GM19372 (cell line): ENCODE measurements around the gene ZDHHC4.

Experiments
- ATAC-seq: cut with Tn5 transposase; IDR thresholded peaks from one replicate; pipeline ENCODE4 v1.9.1; 2021; ENCODE audit warnings: mild to moderate bottlenecking, low read depth, moderate library complexity; ENCODE audit not compliant: unreplicated experiment

Gene ZDHHC4

DNA sequence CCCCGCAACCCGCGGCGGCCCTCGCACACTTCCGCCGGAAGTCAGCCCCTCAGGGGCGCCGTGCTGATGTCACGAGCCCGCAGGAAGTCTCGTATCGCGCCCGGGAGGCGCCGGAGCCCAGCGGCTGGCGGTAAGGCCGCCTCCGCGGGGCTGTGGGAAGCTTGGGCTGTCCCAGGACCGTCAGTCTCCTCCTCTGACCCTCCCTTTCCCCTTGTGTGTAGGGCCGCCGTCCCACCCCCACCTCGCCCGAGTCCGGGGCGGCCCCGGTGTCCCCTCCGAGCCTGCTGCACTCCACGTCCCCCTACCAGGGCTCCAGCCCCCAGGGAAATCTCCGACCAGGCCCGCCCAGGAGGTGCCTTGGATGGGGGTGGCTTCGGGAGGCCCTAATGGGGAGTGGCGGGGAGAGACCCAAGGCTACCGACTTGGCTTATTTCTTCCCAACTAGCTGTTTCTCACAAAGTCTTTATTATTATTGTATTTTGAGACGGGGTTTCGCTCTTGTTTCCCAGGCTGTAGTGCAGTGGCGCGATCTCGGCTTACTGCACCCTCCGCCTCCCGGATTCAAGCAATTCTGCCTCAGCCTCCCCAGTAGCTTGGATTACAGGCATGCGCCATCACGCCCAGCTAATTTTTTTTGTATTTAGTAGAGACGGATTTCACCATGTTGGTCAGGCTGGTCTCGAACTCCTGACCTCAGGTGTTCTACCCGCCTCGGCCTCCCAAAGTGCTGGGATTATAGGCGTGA is at the start of gene ZDHHC4:
Gene ZDHHC4 (plus strand): TSS at position 86 of the 745 bp plus-strand sequence. CDS start 3,108 bp downstream, outside the sequence.
- peak; percentile 94 for ATAC-seq

DNA sequence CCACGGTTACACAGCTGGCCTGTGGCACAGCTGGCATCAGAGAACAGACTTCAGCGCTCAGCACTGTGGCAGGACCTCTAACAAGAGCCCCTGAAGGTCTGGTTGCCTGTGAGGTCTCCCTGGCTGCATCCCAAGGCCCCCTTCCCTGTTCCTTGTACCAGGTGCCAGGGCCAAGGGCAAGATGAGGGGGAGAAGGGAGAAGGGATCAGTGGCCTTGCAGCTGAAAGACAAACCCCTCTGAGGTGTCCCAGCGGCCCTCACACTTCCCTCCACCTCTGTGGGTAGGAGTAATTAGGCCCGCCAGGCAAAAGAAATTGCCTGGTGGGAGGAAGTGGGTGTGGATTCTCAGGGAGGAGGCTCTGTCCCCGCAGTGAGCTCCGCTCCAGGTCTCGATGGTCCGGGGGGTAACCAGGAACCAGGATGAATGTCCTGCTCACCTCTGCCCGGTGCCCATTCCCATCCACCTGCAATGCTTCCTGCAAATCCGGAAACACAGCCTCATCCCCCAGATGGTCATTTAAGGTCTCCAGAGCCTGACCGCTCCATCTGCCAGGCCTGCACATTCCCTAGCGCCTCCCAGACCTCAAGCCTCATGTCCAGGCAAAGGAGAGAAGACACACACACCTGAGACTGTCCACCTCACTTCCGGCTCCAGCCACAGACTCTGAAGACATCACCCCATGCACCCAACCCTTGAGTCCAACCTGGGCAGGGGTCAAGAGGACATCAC is 48.7 kb upstream of the ZDHHC4 start:
- ATAC-seq = no peak

DNA sequence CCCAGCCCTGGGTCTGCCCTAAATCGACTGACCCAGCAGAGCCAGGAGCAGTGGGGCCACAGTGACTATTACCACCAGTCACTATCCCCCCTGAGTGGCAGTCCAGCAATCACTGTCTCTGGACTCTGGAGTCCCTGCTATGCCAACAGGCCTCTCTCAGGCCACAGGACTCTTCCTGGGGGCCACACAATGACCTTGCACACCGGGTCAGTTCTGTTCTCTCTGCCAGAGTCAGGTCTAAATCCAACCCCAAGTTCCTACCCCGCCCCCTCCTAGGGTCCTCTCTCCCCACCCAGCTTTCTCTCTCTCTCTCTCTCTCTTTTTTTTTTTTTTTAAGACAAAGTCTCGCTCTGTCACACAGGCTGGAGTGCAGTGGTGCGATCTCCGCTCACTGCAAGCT is 47.6 kb upstream of the ZDHHC4 start:
- no peak for ATAC-seq

DNA sequence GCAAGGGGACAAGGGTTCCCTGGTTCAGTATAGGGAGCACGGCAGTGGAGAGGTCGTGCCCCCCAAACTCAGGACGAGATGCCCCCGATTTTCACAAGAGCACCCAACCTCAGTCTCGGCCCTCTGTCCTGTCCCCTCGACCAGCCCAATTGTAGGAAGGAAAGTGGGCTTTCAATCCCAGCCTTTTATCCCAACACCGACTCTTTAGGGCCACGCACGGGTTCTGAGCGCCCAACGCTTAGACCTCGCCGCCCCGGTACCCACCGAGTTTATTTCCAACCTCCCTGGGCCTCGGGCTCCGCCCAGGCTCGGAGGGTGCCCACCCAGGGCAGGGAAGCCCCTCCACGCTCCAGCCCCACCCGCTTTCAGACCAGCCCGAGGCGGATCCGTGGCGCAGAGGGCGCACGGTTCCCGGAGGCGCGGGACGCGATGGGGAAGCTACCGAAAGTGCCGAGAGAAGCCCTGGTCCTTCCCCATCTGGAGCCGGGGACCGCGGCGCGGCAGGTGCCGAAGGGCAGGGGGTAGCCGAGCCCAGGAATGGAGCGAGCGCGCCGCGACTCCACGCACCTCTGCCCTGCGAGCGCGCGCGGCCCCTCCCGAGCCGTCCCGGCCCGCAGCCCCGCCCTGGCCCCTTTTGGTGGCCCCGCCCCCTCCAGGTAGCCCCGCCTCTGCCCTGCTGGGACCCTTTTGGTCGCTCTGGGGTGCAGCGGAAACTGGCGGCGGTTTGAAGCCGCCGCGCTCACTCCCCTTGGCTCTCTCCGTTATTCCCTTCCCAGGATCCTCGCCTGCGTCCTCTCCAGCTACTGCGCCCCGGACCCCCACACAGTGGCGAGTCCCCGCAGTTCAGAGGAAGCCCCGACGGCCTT is 46.4 kb upstream of the ZDHHC4 start:
- ATAC-seq = peak; percentile 57

DNA sequence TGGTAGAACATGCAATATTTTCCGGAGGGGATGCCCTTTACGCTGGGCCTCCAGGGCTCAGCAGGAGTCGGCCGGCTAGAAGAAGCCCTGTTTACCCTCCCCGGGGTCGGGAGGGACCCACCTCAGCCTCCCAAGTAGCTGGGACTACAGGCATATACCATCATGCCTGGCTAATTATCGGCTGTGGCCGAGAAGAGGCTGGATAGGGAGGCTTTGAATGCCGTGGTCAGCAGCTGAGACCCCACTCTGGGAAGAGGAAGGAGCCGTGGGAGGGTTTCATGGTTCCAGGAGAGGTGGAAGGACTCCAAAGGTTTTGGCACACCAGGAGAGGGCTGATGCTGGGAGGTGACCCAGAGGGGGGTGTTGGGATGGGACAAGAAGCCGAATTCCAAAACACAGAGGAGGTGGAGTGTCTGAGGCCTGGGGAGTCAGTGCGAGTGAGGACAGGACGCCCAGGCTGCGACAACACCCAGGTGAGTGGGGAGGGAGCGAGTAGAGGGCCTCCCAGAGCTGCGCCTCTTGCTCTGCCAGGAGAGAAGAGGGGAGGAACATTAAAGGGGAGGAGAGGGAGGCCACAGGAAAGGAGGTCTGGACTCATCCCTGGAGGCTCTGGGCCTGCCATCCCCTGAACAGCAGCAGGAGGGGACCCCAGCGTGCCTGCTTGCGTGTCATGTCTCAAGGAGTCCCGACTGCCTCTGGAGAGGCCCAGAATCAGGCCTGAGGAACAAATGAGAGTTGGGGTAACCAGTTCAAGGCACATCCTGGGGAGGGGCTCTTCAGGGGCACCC is 45.6 kb upstream of the ZDHHC4 start:
- ATAC-seq = no peak

DNA sequence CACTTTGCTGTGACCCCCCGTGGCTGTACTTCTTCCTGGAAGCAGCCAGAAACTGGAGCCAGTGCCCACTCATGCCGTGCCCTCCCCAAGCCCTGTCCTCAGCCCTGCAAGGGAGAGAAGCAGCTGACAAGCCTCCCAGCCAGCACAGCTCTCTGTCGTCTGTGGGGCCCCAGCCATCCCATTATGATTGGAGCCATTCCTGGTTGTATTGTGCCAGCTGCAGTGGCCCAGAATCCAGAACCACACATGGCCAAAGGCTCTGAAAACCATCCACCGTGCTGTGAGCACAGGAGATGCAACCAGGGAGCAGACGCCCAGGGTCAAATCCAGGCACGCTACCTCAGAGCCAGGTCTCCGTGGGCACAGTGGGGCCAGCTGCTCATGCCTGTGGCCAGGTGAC is 44.7 kb upstream of the ZDHHC4 start:
- no peak for ATAC-seq

DNA sequence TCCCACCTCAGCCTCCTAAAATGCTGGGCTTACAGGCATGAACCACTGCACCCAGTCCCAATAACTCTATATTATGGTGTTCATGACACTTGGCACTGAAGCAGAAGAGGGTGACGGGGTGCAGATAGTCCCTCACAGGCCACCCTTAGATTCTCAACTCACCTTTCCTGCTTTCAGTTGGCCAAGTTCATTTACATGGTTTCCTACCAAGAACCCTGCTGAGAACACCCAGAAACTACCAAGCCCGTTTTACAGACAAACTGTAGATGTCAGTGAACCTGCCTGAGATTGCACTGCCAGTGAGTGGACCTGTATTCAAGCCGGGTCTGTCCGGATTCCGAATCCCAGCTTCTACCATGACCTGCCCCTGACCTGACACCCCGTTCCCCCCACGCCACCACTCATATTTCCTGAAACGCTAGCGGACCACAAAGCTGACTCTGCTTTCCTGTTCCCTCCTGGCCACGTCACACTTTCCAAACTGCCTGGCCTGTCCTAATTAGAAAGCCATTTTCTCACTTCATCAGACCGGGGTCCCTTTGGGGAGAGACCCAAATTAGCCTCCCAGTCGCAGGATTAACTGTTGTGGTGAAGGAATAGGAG is 43.3 kb upstream of the ZDHHC4 start:
- ATAC-seq = peak; percentile 43

DNA sequence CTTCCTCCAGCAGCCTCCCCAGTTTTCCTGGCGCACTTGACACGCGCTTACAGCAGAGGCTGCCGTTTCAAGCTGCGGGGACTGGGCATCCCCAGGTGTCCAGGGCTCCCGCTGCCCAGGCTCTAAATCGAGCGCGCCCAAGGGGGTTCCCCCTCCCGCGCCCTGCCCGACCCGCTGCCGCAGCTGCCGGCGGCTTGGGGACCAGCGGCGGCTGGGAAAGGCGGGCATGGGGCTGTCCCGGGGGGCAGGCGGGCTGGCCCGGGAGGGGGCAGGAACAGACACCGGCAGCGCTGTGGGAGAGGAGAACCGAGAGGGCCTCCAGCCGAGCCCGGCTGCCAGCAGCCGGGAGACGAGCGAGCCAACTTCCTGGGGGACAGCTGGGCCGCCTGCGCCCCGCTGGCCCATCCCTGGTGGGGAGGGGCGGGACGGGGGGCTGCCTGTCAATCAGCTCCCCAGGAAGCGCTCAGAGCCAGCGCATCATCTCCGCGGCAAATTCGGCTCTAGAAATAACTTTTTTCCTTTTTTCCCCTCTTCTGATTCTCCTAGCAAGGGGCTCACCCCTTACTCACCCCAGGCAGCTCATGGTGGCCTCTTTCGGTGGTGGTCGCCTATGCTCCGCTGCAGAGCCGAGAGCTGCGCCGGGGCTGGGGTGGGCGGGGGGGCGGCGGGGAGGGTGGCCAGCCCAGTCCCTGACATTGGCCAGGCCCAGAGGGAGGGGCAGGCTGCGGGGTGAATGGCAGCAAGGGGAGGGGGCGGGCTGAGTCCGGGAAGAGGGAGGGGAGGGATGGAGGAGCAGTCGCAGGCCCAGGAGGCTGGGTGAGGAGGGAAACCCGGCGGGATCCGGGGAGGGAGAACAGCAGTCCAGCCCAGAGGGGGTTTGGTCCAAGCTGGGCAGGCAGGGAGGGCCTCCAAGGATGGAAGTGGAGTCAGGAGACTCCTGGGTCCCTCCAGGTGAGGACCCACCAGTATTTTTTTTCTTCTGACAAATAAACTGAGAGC is 40.7 kb upstream of the ZDHHC4 start:
- ATAC-seq = no peak

DNA sequence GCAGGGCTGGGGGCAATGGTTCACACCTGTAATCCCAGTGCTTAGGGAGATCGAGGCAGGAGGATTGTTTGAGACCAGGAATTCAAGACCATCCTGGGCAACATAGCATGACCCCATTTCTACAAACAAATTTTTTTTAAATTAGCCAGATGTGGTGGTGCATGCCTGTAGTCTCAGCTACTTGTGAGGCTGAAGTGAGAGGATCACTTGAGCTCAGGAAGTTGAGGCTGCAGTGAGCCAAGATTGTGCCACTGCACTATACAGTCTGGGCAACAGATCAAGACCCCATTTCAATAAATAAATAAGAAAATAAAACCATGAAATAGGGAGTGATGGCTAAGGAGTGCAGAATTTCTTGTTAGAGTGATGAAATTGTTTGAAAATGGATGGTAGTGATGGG is 34.9 kb upstream of the ZDHHC4 start:
- ATAC-seq = no peak

DNA sequence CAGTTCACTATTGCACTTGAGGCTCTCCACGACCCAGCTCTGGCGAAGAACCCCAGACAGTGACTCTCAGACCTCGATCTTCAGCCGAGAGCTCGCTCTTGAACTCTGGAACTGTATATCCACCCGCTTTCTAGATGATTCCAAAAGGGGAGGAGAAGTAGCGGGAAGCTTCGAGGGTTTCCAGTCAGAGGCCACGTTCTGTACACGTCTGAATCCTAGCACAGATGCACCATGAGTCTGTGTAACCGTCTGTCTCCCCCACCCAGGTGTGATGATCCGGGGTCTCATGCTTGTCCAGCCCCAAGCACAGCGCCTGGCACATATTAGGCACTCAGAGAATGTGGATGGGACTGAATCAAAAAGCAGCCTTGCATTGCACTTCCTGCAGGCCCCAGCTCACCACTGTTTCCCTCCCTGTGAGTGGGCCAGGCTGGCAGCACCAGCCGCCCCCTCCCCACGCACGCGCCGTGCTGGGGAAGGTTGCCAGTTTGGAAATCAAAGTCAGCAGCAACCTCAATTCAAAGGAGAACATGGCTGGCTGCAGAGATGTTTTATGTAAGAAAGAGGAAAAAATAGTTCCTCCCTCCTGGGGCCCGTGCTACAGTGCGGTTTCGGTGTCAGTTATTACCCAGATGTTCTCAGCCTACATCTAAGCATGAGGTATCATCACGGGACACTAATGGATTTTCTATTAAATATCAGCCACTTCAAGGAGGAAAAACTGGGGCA is 31.7 kb upstream of the ZDHHC4 start:
- ATAC-seq = peak; percentile 53

DNA sequence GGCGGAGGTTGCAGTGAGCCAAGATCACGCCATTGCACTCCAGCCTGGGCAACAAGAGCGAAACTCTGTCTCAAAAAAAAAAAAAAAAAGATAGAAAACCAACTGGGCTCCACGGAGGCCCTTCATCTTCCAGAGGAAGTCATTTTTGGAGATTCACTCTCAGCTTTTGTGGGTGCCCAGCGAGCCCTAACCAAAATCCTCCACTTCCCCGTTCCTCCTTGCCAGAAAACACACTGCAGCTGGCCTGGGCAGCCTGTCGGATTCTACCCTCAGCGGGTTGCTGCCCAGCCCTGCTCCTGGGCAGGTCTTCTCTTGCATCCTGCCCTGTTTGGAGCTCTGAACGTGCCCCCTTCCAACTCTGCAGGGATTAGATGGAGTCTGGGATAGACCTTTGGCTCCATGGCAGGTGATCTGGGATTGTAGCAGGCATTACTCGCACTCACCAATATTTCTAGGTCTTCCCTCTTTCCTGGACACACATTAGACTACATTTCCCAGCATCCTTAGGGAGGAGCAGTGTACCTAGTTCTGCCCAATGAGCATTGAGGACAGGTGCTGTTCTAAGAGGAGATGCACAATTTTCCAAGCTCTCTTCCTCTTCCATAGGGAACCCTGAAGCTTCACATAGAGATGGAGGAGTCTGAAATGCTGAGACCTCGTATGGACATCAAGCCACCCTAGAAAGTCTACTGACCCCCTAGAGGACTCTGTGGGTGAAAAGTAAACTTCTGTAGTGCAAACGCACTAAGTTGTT is 30.6 kb upstream of the ZDHHC4 start:
- no peak for ATAC-seq

DNA sequence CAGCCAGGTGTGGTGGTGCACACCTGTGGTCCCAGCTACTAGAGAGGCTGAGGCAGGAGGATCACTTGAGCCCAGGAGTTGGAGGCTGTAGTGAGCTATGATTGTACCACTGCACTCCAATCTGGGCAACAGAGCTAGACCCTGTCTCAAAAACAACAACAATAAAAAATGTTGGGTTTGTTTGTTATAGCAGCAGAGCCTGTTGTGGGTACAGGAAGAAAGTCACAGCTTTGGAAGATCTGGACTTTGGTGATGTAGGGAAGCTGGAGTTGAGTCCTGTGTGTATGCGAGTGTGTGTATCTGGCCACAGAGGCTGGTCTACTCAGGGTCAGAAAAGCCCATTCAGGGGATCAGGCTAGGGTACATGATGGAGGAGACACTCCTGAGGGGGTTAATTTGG is 29.9 kb upstream of the ZDHHC4 start:
- no peak for ATAC-seq

DNA sequence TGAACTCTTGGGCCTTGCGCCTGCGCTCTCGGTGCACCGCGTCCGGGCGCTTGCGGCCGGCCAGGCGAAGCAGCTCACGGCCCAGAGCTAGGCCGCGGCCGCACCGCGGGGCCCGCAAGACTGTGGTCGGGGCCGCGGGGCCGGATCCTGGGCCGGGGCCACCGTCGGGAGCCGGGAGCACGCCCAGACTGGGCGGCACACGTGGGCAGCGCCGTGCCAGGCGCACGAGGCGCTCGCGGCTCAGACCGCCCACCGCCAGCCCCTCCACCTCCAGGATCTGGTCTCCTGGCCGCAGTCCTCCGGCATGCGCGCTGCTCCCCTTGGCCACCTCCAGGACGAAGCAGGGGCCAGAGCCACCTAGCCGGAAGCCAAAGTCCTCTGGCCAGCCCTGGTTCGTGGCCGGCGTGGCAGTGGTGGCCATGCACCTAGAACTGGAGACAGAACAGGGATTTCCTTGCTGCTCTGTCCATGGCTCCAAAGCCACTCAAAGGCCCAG is 26.2 kb upstream of the ZDHHC4 start, which contains the start of gene GRID2IP:
Gene GRID2IP (minus strand): TSS at position 446 of the 496 bp plus-strand sequence. CDS start 25 bp downstream, at position 421.
- no peak for ATAC-seq

DNA sequence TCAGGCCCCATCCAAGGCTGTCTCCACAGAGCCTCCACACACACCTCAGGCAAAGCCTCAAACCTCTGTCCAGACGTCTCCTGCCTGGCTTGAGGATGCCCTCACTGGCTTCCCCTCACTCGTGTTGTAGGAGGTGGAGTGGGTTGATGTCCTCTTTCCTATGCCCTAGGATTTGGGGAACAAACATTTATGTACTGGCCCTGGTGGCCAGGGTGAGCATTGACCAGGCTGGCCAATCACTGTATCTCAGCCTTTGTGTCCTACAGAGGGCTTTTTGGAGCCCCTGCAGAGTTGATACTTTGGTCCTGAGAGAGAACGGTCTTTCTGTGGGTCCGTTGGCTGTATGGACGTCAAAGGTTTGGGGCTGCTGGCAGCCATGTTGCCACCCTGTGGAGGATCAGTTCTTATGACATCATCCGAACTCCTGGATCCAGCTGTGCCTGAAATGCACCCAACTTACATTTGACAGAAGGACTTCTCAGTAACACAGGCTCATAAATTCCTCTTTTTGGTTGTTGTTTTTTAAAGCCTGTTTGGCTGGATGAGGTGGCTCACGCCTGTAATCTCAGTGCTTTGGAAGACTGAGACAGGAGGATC is 23.7 kb upstream of the ZDHHC4 start:
- ATAC-seq = no peak

DNA sequence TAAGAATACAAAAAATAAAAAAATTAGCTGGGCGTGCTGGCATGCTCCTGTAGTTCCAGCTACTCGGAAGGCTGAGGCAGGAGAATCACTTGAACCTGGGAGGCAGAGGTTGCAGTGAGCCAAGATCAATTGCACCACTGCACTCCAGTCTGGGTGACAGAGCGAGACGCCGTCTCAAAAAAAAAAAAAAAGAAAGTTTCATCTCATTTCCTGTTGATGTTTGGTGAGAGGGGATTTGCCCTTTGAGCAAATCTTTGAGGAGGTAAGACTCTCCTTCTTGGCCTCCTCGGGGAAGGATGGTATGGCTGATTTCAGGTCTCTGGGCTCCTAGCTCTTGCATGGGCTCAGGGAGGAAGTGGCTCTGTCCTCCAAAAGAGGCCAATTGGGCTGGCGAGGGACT is 22.4 kb upstream of the ZDHHC4 start:
- no peak for ATAC-seq

DNA sequence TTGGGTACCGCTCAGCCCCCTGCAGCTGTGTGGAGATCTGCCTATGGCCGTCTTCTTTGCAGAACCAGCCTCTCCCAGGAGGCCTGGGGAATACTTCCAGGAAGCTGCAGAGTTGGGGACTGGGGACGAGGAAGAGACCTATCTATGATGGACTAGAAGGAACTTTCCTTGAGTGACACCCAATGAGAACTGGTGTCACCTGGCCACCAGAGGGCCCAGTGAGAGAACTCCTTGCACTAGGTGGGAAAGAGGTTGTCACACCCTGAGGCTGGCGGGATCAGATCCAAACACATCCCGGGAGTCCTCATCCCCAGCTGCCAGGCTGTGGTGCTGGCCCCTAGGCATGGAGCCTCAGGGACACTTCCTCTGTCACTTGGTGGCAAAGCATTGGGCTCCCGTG is 21.1 kb upstream of the ZDHHC4 start:
- ATAC-seq = no peak

DNA sequence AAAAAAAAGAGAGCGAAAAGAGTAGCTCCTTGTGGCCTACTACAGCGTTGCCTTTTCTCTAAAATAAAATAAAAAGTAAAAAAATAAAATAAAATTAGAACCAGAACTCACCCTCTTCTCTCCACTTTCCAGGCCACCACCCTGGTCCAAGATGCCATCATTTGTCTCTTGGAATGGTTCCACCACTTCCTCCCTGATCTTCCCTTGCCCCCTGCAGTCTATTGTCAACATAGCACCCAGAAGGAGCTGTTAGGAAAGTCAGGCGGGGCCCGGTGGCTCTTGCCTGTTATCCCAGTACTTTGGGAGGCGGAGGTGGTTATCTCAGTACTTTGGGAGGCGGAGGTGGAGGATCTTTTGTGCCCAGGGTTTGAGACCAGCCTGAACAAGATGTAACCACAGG is 18.4 kb upstream of the ZDHHC4 start:
- ATAC-seq = no peak
